ENCODE measurements around the gene RGS13.

RGS13 gene

DNA sequence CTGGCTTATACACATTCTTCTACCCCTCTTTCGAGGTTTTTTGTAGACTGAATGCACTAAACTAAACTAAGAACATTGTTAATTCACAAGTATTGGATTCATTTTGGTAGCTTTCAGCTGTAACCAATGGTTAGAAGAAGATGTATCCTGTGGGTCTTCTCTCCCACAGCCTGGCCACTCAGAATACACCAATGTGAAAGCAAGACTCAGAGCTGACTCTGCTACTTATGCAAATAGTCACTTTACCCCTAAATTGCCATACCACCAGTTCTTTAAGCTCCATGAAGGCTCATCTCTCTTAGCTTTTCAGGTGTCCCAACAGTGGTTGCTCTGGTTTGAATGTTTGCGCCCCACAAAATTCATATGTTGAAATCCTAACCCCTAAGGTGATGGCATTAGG lies 60.1 kb downstream of the RGS13 start:
- H3K36me3 ChIP-seq (ENCODE audit: insufficient read depth, low read length) = no peaks in the 10 kb centered on the region
- H3K4me3 ChIP-seq (ENCODE audit: low read length, poor library complexity, severe bottlenecking) = no peak overlapping the region
- no peaks in the 10 kb centered on the region for H3K27me3 ChIP-seq (ENCODE audit: insufficient read depth, low read length, poor library complexity, severe bottlenecking)
- H3K9ac ChIP-seq (ENCODE audit: low read depth, low read length, poor library complexity, severe bottlenecking) = no peak overlapping the region
- H2AFZ ChIP-seq (ENCODE audit: low read length) = no peak overlapping the region
- H3F3A ChIP-seq (ENCODE audit: low read depth) = no peaks in the 10 kb centered on the region
- no peaks in the 10 kb centered on the region for H3K9me3 ChIP-seq (ENCODE audit: insufficient read depth, low read depth, low read length)
- no peak overlapping the region for H3K4me2 ChIP-seq (ENCODE audit: low read depth, low read length, poor library complexity, severe bottlenecking)
- TF ChIP-seq EZH2phosphoT487 (IDR thresholded peaks at IDR 0.05; ENCODE audit: borderline replicate concordance) = no peak
- TF ChIP-seq, protein P1, sequence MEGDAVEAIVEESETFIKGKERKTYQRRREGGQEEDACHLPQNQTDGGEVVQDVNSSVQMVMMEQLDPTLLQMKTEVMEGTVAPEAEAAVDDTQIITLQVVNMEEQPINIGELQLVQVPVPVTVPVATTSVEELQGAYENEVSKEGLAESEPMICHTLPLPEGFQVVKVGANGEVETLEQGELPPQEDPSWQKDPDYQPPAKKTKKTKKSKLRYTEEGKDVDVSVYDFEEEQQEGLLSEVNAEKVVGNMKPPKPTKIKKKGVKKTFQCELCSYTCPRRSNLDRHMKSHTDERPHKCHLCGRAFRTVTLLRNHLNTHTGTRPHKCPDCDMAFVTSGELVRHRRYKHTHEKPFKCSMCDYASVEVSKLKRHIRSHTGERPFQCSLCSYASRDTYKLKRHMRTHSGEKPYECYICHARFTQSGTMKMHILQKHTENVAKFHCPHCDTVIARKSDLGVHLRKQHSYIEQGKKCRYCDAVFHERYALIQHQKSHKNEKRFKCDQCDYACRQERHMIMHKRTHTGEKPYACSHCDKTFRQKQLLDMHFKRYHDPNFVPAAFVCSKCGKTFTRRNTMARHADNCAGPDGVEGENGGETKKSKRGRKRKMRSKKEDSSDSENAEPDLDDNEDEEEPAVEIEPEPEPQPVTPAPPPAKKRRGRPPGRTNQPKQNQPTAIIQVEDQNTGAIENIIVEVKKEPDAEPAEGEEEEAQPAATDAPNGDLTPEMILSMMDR (conservative IDR thresholded peaks at IDR 0.05; ENCODE audit: low read length) = no peak
- peaks cover 8% of the 10 kb centered on the region for H3K4me1 ChIP-seq (ENCODE audit: insufficient read depth, low read length, poor library complexity, severe bottlenecking)
- H3K79me2 ChIP-seq (ENCODE audit: insufficient read depth, low read length) = 0 out of 2 replicates have a peak, but pooled peaks cover 4% of the 10 kb centered on the region
- no peaks in the 10 kb centered on the region for H3K9me2 ChIP-seq (replicated peaks; ENCODE audit: low read depth, low read length)
- H4K20me1 ChIP-seq (ENCODE audit: insufficient read depth, low read length, poor library complexity, severe bottlenecking) = no peaks in the 10 kb centered on the region

DNA sequence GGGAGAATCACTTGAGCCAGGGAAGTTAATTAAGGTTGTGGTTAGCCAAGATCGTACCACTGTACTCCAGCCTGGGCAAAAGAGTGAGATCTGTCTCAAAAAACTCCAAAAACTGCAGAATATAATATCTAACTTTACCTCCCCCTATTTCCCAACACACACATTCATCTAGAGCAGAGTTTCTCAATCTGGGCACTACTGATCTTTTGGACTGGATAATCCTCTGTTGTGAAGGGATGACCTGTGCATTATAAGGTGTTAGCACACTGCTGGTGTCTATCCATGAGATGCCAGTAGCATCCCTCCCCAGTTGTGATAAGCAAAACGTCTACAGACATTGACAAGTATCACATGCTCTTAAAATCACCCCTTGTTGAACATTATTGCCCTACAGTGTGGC lies 61.8 kb downstream of the RGS13 start:
- Histone ChIP-seq H3K79me2 (ENCODE audit: insufficient read depth, low read length) (0 out of 2 replicates have a peak, but pooled peaks cover 4% of the 10 kb centered on the region), H3K4me1 (ENCODE audit: insufficient read depth, low read length, poor library complexity, severe bottlenecking) (peaks cover 20% of the 10 kb centered on the region), H4K20me1 (ENCODE audit: insufficient read depth, low read length, poor library complexity, severe bottlenecking) (no peaks in the 10 kb centered on the region), H3K27me3 (ENCODE audit: insufficient read depth, low read length, poor library complexity, severe bottlenecking) (no peaks in the 10 kb centered on the region), H3K4me3 (ENCODE audit: low read length, poor library complexity, severe bottlenecking) (no peak overlapping the region), H3K36me3 (ENCODE audit: insufficient read depth, low read length) (no peaks in the 10 kb centered on the region), H3K4me2 (ENCODE audit: low read depth, low read length, poor library complexity, severe bottlenecking) (no peak overlapping the region), H3K9me3 (ENCODE audit: insufficient read depth, low read depth, low read length) (no peaks in the 10 kb centered on the region), H3K9ac (ENCODE audit: low read depth, low read length, poor library complexity, severe bottlenecking) (no peak overlapping the region), H2AFZ (ENCODE audit: low read length) (no peak overlapping the region), H3F3A (ENCODE audit: low read depth) (no peaks in the 10 kb centered on the region), H3K9me2 (replicated peaks; ENCODE audit: low read depth, low read length) (no peaks in the 10 kb centered on the region)
- TF ChIP-seq EZH2phosphoT487 (IDR thresholded peaks at IDR 0.05; ENCODE audit: borderline replicate concordance) = no peak
- TF ChIP-seq, protein P1 (conservative IDR thresholded peaks at IDR 0.05; ENCODE audit: low read length) = no peak

DNA sequence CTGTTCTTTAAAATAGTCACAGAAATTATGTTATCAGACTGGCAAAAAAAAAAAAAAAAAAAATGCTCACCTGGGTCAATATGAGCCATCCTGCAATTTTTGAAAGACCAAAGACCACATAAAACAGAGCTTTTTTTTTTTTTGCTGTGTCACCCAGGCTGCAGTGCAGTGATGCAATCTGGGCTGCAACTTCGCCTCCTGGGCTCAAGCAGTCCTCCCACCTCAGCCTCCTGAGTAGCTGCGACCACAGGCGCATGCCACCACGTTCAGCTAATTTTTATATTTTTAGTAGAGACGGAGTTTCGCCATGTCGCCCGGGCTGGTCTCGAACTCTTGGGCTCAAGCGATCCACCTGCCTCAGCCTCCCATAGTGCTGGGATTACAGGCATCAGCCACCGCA lies 62.8 kb downstream of the RGS13 start:
- no peaks in the 10 kb centered on the region for H3K9me2 ChIP-seq (replicated peaks; ENCODE audit: low read depth, low read length)
- 0 out of 2 replicates have a peak, but pooled peaks cover 4% of the 10 kb centered on the region for H3K79me2 ChIP-seq (ENCODE audit: insufficient read depth, low read length)
- H3K4me1 ChIP-seq (ENCODE audit: insufficient read depth, low read length, poor library complexity, severe bottlenecking) = peaks cover 20% of the 10 kb centered on the region
- H3K4me3 ChIP-seq (ENCODE audit: low read length, poor library complexity, severe bottlenecking) = no peak overlapping the region
- H3K9me3 ChIP-seq (ENCODE audit: insufficient read depth, low read depth, low read length) = no peaks in the 10 kb centered on the region
- no peaks in the 10 kb centered on the region for H3K27me3 ChIP-seq (ENCODE audit: insufficient read depth, low read length, poor library complexity, severe bottlenecking)
- H3F3A ChIP-seq (ENCODE audit: low read depth) = no peaks in the 10 kb centered on the region
- no peak overlapping the region for H3K9ac ChIP-seq (ENCODE audit: low read depth, low read length, poor library complexity, severe bottlenecking)
- H4K20me1 ChIP-seq (ENCODE audit: insufficient read depth, low read length, poor library complexity, severe bottlenecking) = no peaks in the 10 kb centered on the region
- no peak overlapping the region for H2AFZ ChIP-seq (ENCODE audit: low read length)
- H3K4me2 ChIP-seq (ENCODE audit: low read depth, low read length, poor library complexity, severe bottlenecking) = no peak overlapping the region
- H3K36me3 ChIP-seq (ENCODE audit: insufficient read depth, low read length) = no peaks in the 10 kb centered on the region
- no peak for TF ChIP-seq EZH2phosphoT487 (IDR thresholded peaks at IDR 0.05; ENCODE audit: borderline replicate concordance)
- TF ChIP-seq, protein P1 (conservative IDR thresholded peaks at IDR 0.05; ENCODE audit: low read length) = no peak
